ENCODE data around the gene KCNQ1.

Gene KCNQ1

DNA sequence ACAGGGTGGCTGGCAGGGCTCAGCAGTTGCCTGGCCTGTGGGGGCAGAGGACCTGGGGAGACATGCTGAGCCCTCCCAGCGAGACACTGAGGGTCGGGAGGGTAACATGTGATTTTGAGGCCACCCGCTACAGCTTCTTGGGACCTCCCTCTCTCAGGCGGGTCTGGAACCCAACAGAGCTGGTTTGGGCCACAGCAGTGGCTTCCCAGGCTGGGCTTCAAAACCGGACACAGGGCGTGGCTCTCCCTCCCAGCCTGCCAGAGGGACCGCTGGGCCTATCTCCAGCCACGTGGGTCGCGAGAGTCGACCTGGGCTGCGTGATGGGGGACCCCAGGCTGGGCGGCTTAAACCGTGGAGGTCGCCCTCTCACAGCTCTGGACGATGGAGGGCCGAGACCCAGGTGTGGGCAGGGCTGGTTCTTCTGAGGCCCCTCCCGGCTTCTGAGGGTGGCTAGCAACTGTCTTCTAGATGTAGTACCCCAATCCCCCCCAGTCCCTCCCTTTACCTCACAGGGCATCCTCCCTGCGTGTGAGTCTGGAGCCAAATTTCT, 91.7 kb downstream of the KCNQ1 start:
- Histone ChIP-seq H3K9me3 (ENCODE audit: control insufficient read depth in 2 of 2, low read length in 2 of 2) (no peaks in the 10 kb centered on the region), H3K36me3 (ENCODE audit: control insufficient read depth in 2 of 2, insufficient read depth in 2 of 2, low read length in 2 of 2) (no peaks in the 10 kb centered on the region), H3K4me3 (ENCODE audit: low read length in 2 of 2) (no peak overlapping the region), H3K9ac (ENCODE audit: low read length in 2 of 2) (no peak overlapping the region), H3K4me1 (ENCODE audit: control insufficient read depth, insufficient read depth, low read length) (peaks cover 14% of the 10 kb centered on the region), H3K27ac (ENCODE audit: low read length) (no peak overlapping the region), H3K27me3 (ENCODE audit: control insufficient read depth in 1 of 2, insufficient read depth in 2 of 2, low read length in 2 of 2) (no peaks in the 10 kb centered on the region)

DNA sequence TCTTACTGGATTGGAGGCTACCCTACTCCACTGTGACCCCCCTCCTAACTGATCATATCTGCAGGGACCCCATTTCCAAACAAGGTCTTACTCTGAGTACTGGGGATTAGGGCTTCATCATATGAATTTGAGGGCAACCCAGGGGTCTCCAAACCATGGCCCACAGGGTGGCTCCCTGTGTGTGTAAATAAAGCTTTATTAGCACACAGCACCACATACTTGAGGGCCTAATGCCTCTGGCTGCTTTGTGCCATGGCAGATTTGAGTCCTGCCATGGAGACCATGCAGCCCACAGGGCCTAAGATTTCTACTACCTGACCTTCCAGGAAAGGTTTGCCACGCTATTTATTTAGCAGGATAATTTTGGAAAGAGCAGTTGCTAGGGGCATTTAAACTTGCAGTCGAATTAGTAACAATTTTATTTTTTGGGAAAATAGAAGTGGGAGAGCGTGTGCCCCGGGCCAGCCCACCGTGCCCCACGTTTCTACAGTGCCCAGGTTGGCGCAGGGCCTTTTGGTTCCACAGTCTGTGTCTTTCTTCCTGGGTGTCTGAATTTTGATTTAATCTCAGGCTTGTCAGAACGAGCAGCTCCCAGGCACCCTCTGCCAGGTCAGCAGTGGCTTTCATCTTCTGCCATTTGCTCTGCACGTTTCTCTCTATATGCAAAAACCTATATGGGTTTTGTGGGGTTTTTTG, 92.3 kb downstream of the KCNQ1 start:
- Histone ChIP-seq H3K27ac (ENCODE audit: low read length) (no peak overlapping the region), H3K4me3 (ENCODE audit: low read length in 2 of 2) (no peak overlapping the region), H3K4me1 (ENCODE audit: control insufficient read depth, insufficient read depth, low read length) (peaks cover 14% of the 10 kb centered on the region), H3K36me3 (ENCODE audit: control insufficient read depth in 2 of 2, insufficient read depth in 2 of 2, low read length in 2 of 2) (no peaks in the 10 kb centered on the region), H3K9ac (ENCODE audit: low read length in 2 of 2) (no peak overlapping the region), H3K9me3 (ENCODE audit: control insufficient read depth in 2 of 2, low read length in 2 of 2) (no peaks in the 10 kb centered on the region), H3K27me3 (ENCODE audit: control insufficient read depth in 1 of 2, insufficient read depth in 2 of 2, low read length in 2 of 2) (no peaks in the 10 kb centered on the region)

DNA sequence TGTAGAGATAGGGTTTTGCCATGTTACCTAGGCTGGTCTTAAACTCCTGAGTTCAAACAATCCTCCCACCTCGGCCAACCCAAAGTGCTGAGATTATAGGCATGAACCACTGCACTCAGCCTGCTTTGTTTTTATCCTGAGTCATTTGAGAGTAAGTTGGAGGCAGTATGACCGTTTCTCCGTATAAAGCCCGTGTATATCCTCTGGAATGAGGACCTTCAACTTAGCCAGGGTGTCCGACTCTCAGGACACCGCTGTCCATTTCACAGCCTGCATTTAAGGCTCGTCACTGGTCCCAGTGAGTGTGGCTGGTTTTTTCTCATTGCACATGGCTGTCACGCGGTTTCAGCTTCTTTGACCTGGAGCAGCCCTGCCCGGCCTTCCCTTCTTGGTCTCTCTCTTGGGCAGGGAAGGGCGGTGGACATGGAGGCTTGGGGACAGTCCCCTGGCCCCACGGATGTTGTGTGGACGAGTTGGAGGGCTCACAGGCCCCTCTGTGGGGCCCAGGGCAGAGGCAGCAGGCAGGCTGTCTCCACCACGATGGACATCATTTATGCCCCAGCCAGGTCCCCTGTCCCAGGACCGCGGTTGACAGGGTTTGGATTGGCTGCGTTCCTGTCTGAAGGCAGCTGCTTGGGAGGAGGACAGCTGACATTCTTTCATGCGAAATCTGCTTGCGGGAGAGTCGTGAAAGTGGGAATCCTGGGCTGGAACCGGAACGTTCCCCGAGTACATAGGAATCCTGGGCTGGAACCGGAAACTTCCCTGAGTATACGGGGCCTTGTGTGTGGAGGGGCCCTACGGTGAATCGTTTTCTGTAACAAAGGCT, 93.3 kb downstream of the KCNQ1 start:
- Histone ChIP-seq H3K4me3 (ENCODE audit: low read length in 2 of 2) (no peak overlapping the region), H3K27ac (ENCODE audit: low read length) (no peak overlapping the region), H3K9me3 (ENCODE audit: control insufficient read depth in 2 of 2, low read length in 2 of 2) (no peaks in the 10 kb centered on the region), H3K36me3 (ENCODE audit: control insufficient read depth in 2 of 2, insufficient read depth in 2 of 2, low read length in 2 of 2) (no peaks in the 10 kb centered on the region), H3K9ac (ENCODE audit: low read length in 2 of 2) (no peak overlapping the region), H3K27me3 (ENCODE audit: control insufficient read depth in 1 of 2, insufficient read depth in 2 of 2, low read length in 2 of 2) (no peaks in the 10 kb centered on the region), H3K4me1 (ENCODE audit: control insufficient read depth, insufficient read depth, low read length) (peaks cover 9% of the 10 kb centered on the region)

DNA sequence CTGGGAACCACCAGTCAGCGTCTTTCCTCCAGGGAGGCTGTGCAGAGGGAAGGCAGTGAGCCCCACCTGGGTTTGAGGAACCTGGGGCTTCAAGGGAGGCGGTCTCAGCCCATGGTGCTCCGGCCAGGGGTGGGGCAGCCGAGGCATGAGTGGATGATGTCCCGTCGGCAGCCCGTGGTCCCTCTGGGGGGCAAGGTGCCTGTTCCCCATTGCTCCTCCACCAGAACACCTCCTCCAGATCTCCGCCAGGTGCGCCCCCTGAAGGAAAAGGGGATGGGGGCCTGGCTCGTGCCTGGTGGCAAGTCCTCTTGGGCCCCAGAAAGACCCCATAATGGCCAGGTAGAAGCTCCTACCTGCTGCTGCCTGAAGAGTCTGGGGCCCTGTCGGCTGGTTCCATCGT, 94.1 kb downstream of the KCNQ1 start:
- Histone ChIP-seq H3K27ac (ENCODE audit: low read length) (no peak overlapping the region), H3K9ac (ENCODE audit: low read length in 2 of 2) (no peak overlapping the region), H3K36me3 (ENCODE audit: control insufficient read depth in 2 of 2, insufficient read depth in 2 of 2, low read length in 2 of 2) (no peaks in the 10 kb centered on the region), H3K9me3 (ENCODE audit: control insufficient read depth in 2 of 2, low read length in 2 of 2) (no peaks in the 10 kb centered on the region), H3K4me1 (ENCODE audit: control insufficient read depth, insufficient read depth, low read length) (peaks cover under 1% of the 10 kb centered on the region), H3K4me3 (ENCODE audit: low read length in 2 of 2) (no peak overlapping the region), H3K27me3 (ENCODE audit: control insufficient read depth in 1 of 2, insufficient read depth in 2 of 2, low read length in 2 of 2) (no peaks in the 10 kb centered on the region)

DNA sequence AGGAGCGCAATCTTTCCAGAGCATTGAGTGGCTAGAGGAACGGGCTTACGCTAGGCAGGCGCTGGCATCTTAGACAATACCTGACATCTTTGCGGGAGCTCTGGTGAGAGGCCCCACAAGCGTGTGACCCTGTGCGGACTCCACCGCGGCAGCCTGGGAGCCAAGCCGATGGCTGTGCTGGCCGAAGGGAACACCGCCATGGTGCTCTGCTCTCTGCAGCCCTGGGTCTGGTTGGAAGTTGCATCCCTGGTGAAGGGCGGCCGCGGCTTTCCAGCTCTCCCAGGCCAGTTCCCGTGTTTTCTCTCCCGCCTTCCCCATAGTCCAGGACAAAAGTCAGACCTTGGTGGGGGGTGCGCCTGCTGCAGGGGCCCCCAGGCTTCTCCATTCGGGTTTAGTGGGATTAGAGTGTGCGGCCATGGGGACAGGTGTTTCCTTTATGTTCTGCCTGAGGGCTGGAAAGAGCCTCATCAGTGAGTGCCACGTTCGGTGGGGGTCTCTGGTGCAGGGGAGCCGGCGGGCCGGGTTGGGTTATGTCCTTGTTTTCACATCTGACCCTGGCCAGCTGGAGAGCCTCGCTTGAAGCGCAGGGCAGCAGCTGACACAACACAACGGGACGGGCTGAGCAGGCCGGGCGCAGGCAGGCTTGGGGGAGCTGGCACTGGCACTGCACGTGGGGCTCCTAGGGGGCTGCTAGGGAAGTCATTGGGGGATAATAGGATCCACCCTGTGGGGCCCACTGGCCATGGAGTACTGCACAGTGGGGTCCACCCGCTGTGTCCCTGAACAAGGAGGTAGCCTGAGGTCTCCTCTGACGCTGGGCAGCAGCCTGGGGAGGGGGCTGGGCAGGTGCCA, 94.8 kb downstream of the KCNQ1 start:
- H3K36me3 ChIP-seq (ENCODE audit: control insufficient read depth in 2 of 2, insufficient read depth in 2 of 2, low read length in 2 of 2) = no peaks in the 10 kb centered on the region
- H3K4me3 ChIP-seq (ENCODE audit: low read length in 2 of 2) = no peak overlapping the region
- no peaks in the 10 kb centered on the region for H3K4me1 ChIP-seq (ENCODE audit: control insufficient read depth, insufficient read depth, low read length)
- H3K27me3 ChIP-seq (ENCODE audit: control insufficient read depth in 1 of 2, insufficient read depth in 2 of 2, low read length in 2 of 2) = no peaks in the 10 kb centered on the region
- no peak overlapping the region for H3K9ac ChIP-seq (ENCODE audit: low read length in 2 of 2)
- H3K9me3 ChIP-seq (ENCODE audit: control insufficient read depth in 2 of 2, low read length in 2 of 2) = no peaks in the 10 kb centered on the region
- H3K27ac ChIP-seq (ENCODE audit: low read length) = no peak overlapping the region

DNA sequence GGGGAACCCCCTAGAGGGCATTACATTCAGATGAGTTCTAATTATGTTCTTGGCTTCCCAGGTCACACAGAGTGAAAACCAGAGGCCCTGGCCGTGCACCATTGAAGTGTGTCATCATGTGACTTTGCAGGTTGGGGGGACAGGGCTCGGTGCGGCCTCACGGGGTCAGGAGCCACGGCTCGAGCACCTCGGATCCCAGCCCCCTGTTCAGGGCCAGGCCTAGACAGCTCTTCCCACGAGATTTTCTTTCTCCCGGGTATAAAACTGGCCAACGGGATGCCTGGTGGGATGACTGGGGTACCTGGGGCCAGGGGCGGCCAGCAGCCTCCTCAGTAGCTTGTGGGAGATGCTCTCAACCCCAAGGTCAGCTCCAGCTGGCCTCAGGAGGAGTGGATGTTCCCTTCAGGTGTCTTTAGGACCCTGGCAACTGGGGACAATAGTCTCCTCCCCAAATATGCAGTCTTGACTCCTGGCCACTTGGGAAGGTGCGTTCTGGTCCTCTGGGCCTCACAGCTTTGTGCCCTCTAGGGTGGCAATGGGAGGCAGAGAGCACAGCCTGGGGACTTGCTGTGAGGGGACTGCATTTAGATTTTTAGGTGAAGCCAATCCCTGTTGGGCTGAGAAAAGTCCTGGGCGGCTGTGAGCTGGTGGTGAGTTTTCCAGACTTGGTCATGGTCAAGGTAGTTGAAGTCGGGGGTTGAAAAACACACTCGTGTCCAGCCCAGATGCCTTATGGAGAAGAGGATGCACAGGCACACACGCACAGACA, 95.6 kb downstream of the KCNQ1 start:
- Histone ChIP-seq H3K4me1 (ENCODE audit: control insufficient read depth, insufficient read depth, low read length) (no peaks in the 10 kb centered on the region), H3K9ac (ENCODE audit: low read length in 2 of 2) (no peak overlapping the region), H3K36me3 (ENCODE audit: control insufficient read depth in 2 of 2, insufficient read depth in 2 of 2, low read length in 2 of 2) (no peaks in the 10 kb centered on the region), H3K9me3 (ENCODE audit: control insufficient read depth in 2 of 2, low read length in 2 of 2) (no peaks in the 10 kb centered on the region), H3K4me3 (ENCODE audit: low read length in 2 of 2) (no peak overlapping the region), H3K27me3 (ENCODE audit: control insufficient read depth in 1 of 2, insufficient read depth in 2 of 2, low read length in 2 of 2) (no peaks in the 10 kb centered on the region), H3K27ac (ENCODE audit: low read length) (no peak overlapping the region)

DNA sequence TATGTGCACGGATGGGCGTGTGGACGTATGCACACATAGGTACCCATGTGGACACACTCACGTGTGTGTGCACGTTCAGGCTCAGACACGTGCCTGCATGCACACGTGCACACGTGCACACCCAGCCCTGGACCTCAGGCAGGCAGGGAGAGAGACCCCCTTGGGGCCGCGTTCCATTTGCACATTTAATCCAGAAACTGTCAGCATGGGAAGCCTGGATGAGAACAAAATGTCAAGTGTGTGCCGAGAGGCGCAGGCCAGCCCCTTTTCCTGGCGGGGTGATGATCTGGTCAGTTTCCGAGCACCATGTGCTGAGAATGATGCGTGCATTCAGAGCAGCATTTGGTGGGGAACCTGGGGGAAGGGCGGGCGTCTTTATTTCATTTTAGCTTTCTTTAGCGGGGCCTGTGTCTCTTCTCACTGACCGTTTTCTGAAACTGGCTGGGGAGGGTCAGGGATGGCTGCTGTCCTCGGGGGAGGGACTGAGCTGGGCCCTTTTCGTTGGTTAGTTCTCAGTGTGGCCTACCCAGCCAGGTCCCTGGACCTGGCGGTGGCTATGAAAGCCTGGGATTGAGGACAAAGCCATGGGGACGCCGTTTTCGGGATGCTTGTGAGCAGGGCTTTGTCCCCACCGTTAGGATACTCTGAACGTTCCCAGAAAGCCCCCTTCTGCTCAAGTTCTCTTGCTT, 96.3 kb downstream of the KCNQ1 start:
- no peak overlapping the region for H3K4me3 ChIP-seq (ENCODE audit: low read length in 2 of 2)
- no peaks in the 10 kb centered on the region for H3K9me3 ChIP-seq (ENCODE audit: control insufficient read depth in 2 of 2, low read length in 2 of 2)
- no peak overlapping the region for H3K9ac ChIP-seq (ENCODE audit: low read length in 2 of 2)
- H3K4me1 ChIP-seq (ENCODE audit: control insufficient read depth, insufficient read depth, low read length) = no peaks in the 10 kb centered on the region
- H3K27me3 ChIP-seq (ENCODE audit: control insufficient read depth in 1 of 2, insufficient read depth in 2 of 2, low read length in 2 of 2) = no peaks in the 10 kb centered on the region
- no peak overlapping the region for H3K27ac ChIP-seq (ENCODE audit: low read length)
- H3K36me3 ChIP-seq (ENCODE audit: control insufficient read depth in 2 of 2, insufficient read depth in 2 of 2, low read length in 2 of 2) = no peaks in the 10 kb centered on the region

DNA sequence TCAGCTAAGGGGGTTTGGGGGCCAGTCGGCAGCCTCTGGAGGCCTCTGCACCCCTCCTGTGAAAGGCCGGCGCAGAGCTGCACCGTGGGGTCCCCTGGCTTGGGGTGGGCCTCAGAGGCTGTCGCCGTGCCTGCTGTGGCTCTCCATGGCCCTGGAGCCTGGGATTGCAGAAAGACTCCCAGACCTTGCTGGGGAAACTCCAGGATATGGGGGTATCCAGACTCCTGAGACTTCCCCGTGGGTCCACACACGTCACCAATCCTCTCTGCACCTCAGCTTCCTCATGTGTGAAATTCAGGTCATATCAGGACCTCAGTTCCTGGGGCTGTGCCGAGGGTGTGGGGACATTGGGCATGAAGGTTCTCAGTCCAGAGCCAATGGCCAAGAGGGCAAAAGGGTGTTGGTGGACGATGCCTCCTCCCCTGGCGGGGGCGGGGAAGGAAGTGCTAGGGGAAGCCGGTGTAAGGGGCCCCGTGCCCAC, 97.1 kb downstream of the KCNQ1 start:
- Histone ChIP-seq H3K4me3 (ENCODE audit: low read length in 2 of 2) (no peak overlapping the region), H3K9me3 (ENCODE audit: control insufficient read depth in 2 of 2, low read length in 2 of 2) (no peaks in the 10 kb centered on the region), H3K27ac (ENCODE audit: low read length) (no peak overlapping the region), H3K9ac (ENCODE audit: low read length in 2 of 2) (no peak overlapping the region), H3K4me1 (ENCODE audit: control insufficient read depth, insufficient read depth, low read length) (no peaks in the 10 kb centered on the region), H3K27me3 (ENCODE audit: control insufficient read depth in 1 of 2, insufficient read depth in 2 of 2, low read length in 2 of 2) (no peaks in the 10 kb centered on the region), H3K36me3 (ENCODE audit: control insufficient read depth in 2 of 2, insufficient read depth in 2 of 2, low read length in 2 of 2) (no peaks in the 10 kb centered on the region)

DNA sequence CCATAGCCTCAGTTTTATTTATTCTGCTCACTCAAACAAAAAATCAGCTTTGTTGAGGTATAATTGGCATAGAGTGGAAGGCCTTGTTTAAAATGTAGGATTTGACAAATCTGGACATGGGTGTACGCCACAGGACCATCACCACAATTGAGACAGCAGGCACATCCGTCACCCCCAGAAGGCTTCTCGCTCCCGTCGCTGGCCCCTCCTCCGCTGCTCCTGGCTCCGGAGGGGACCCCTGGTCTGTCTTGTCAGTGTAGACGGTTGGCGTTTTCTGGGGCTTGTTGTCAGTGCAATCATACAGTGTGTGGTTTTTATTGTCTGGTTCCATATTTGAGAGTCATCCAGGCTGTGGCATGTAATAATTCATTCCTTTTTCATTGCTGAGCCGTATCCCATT, 97.6 kb downstream of the KCNQ1 start:
- Histone ChIP-seq H3K9ac (ENCODE audit: low read length in 2 of 2) (no peak overlapping the region), H3K4me3 (ENCODE audit: low read length in 2 of 2) (no peak overlapping the region), H3K27ac (ENCODE audit: low read length) (no peak overlapping the region)

More for the DNA sequence above, 97.6 kb downstream of the KCNQ1 start:
- Histone ChIP-seq H3K9me3 (ENCODE audit: control insufficient read depth in 2 of 2, low read length in 2 of 2) (no peaks in the 10 kb centered on the region), H3K27me3 (ENCODE audit: control insufficient read depth in 1 of 2, insufficient read depth in 2 of 2, low read length in 2 of 2) (no peaks in the 10 kb centered on the region), H3K36me3 (ENCODE audit: control insufficient read depth in 2 of 2, insufficient read depth in 2 of 2, low read length in 2 of 2) (no peaks in the 10 kb centered on the region), H3K4me1 (ENCODE audit: control insufficient read depth, insufficient read depth, low read length) (no peaks in the 10 kb centered on the region)
